Endothelial cell of umbilical vein (primary cell): ENCODE measurements around the gene IRF2BP1. TPM values are rescaled to one million over a fixed set of nuclear protein-coding genes. Genes with fewer than 3 reads are reported as not detected.

Experiments
- BruUV-seq: library from RNA; stranded (reverse); fragments of 400-500 nt; replicated peaks from 2 replicates; lab custom pipeline; 2021; lab: Mats Ljungman, UMichigan
- CTCF ChIA-PET: fragments of 300-600, 350-600 bp; sonication (Branson Sonifier 250); formaldehyde crosslinking; loops from one replicate; lab custom pipeline; 2021; ENCODE audit warnings: antibody characterized with exemption, inconsistent platforms; lab: Charles Lee
- POLR2A ChIA-PET: fragments of 300-600, 350-600 bp; sonication (Branson Sonifier 250); formaldehyde crosslinking; loops from one replicate; lab custom pipeline; 2021; ENCODE audit warnings: antibody characterized with exemption, inconsistent platforms; lab: Charles Lee
- DNase-seq: peaks from one replicate; pipeline ENCODE4 v3.0.0-alpha.2; 2011; ENCODE audit warnings: low read depth, low spot score
- FAIRE-seq: peaks from 2 replicates; lab custom pipeline; 2011; peaks lifted over from hg19 to GRCh38; lab: Jason Lieb, UNC
- H2AFZ ChIP-seq: 2 replicates; pipeline ENCODE4 v1.6.0; 2012; ENCODE audit warnings: low read depth, low read length, control low read depth, inconsistent platforms
- H3K27ac ChIP-seq: 2 replicates; pipeline ENCODE4 v1.5.1; 2011; ENCODE audit warnings: low read depth, mild to moderate bottlenecking, control low read depth, low read length, moderate library complexity; ENCODE audit not compliant: insufficient read depth
- H3K27me3 ChIP-seq, 2 experiments: 2 replicates each; pipeline versions ENCODE4 v1.6.0 to v1.6.1; 2011; ENCODE audit warnings: low read length in 2 of 2, mixed read lengths in 1 of 2; ENCODE audit not compliant: control insufficient read depth in 2 of 2, insufficient read depth in 2 of 2
- H3K36me3 ChIP-seq, 2 experiments: 2 replicates in 1 of 2; 3 replicates in 1 of 2; pipeline ENCODE4 v1.5.1; 2011; ENCODE audit warnings: low read length in 2 of 2, mild to moderate bottlenecking in 1 of 2, moderate library complexity in 1 of 2; ENCODE audit not compliant: control insufficient read depth in 2 of 2, insufficient read depth in 2 of 2; ENCODE audit errors: extremely low read depth in 1 of 2
- H3K4me1 ChIP-seq: 3 replicates; pipeline ENCODE4 v1.5.1; 2011; ENCODE audit warnings: mild to moderate bottlenecking, low read length; ENCODE audit not compliant: control insufficient read depth, insufficient read depth; ENCODE audit errors: extremely low read depth
- H3K4me2 ChIP-seq: 2 replicates; pipeline ENCODE4 v1.6.1; 2011; ENCODE audit warnings: low read length, control low read depth, mixed read lengths; ENCODE audit not compliant: insufficient read depth
- H3K4me3 ChIP-seq, 3 experiments: fragments of 200-600 bp in 1 of 3; sonication (generic), shearing (Covaris generic) in 1 of 3; replicated peaks in 1 of 3; 2 replicates each; pipeline ENCODE4 v1.5.1; 2011 to 2016; ENCODE audit warnings: control low read depth in 3 of 3, low read length in 3 of 3, mild to moderate bottlenecking in 2 of 3, inconsistent platforms in 1 of 3, low read depth in 1 of 3, moderate library complexity in 1 of 3; ENCODE audit not compliant: insufficient read depth in 1 of 3
- H3K79me2 ChIP-seq: 2 replicates; pipeline ENCODE4 v1.6.0; 2012; ENCODE audit warnings: low read length, inconsistent platforms; ENCODE audit not compliant: control insufficient read depth, insufficient read depth
- H3K9ac ChIP-seq: replicated peaks from 2 replicates; pipeline ENCODE3; 2011; ENCODE audit warnings: low read length, control low read depth; ENCODE audit not compliant: insufficient read depth; ENCODE audit errors: extremely low read depth
- H3K9me1 ChIP-seq: replicated peaks from 3 replicates; pipeline ENCODE4 v1.6.0; 2011; ENCODE audit warnings: mild to moderate bottlenecking, low read length; ENCODE audit not compliant: control insufficient read depth, insufficient read depth; ENCODE audit errors: extremely low read depth
- H3K9me3 ChIP-seq: replicated peaks from 2 replicates; pipeline ENCODE4 v1.5.1; 2012; ENCODE audit warnings: low read length, inconsistent platforms; ENCODE audit not compliant: control insufficient read depth, insufficient read depth
- H4K20me1 ChIP-seq: replicated peaks from 2 replicates; pipeline ENCODE3; 2011; ENCODE audit warnings: mild to moderate bottlenecking, low read length; ENCODE audit not compliant: control insufficient read depth, insufficient read depth; ENCODE audit errors: extremely low read depth
- CTCF ChIP-seq, 2 donors: IDR thresholded peaks; 1 replicate in 1 of 2; 2 replicates in 1 of 2; pipeline ENCODE4 v1.5.1; 2011; ENCODE audit warnings: low read length in 2 of 2, mild to moderate bottlenecking in 2 of 2, moderate library complexity in 2 of 2, control low read depth in 1 of 2, inconsistent platforms in 1 of 2, low read depth in 1 of 2; ENCODE audit not compliant: insufficient read depth in 1 of 2; ENCODE audit errors: extremely low read depth in 1 of 2
- EZH2 ChIP-seq: IDR thresholded peaks from 2 replicates; pipeline ENCODE4 v1.6.1; 2012; ENCODE audit warnings: borderline replicate concordance, low read depth, mild to moderate bottlenecking, moderate library complexity, low read length, inconsistent platforms; ENCODE audit not compliant: severe bottlenecking
- FOS ChIP-seq: IDR thresholded peaks from 2 replicates; pipeline ENCODE4 v1.6.1; 2011; ENCODE audit warnings: mild to moderate bottlenecking, low read length, moderate library complexity, borderline replicate concordance; ENCODE audit not compliant: insufficient read depth
- POLR2AphosphoS5 ChIP-seq: IDR thresholded peaks from 2 replicates; pipeline ENCODE4 v1.6.1; 2012; ENCODE audit warnings: low read depth, mild to moderate bottlenecking, control low read depth, low read length, moderate library complexity; ENCODE audit not compliant: insufficient read depth
- dilution Hi-C: fragments of 300-500 bp; cut with MboI; formaldehyde crosslinking; loops from one replicate; pipeline ENCODE4 v1.15.0; 2019; ENCODE audit warnings: low sequenced_read_pairs; ENCODE audit not compliant: extremely low pct_ligation_motif_present
- intact Hi-C: fragments of 100-400 bp; cut with micrococcal nuclease; formaldehyde crosslinking; loops from one replicate; pipeline ENCODE4 v1.10.0; 2022
- polyA plus RNA-seq, 4 experiments: library from polyadenylated mRNA; depleted of rRNA in 3 of 4; stranded (reverse) in 3 of 4; unstranded in 1 of 4; fragments of >200 nt; gene quantifications; 2 replicates each; pipeline versions ENCODE4 v1.2.1 to v1.2.3, GENCODE V29; 2011 to 2012; ENCODE audit warnings: missing spikeins in 1 of 4
- total RNA-seq: library from RNA; stranded (reverse); gene quantifications from 2 replicates; pipeline ENCODE4 v1.2.3, GENCODE V29; 2021

Gene IRF2BP1
- total and polyA plus RNA-seq, 2 donors (not counting 3 experiments of a cell fraction or from before 2014, with no cell fraction given), result 12.3 to 17.5 TPM

- H3K4me2 ChIP-seq, result no peak overlapping the region
- H3K4me3 ChIP-seq, result no peak overlapping the region
- DNase-seq, result no peak
- intact Hi-C loops, result no loop called here
- no peaks in the 10 kb centered on the region for H3K27me3 ChIP-seq
- FAIRE-seq, result peak; percentile 24
- H3K9me3 ChIP-seq, result no peaks in the 10 kb centered on the region
- no peak overlapping the region for H3K9ac ChIP-seq
- H3K27ac ChIP-seq, result no peak overlapping the region
- peaks cover 12% of the 10 kb centered on the region for H3K79me2 ChIP-seq
- H3K36me3 ChIP-seq, result peaks cover 39 to 54% of the 10 kb centered on the region in 2 experiments
- no TSS peak for BruUV-seq
- CTCF ChIA-PET, result no interaction called here
- no peak for TF ChIP-seq EZH2
- TF ChIP-seq FOS, result no peak
- TF ChIP-seq CTCF (IDR thresholded peaks at IDR 0.05; ENCODE audit: extremely low read depth in 1 of 2, insufficient read depth in 1 of 2, low read depth in 1 of 2, low read length in 2 of 2), result no peak
- H3K4me1 ChIP-seq, result no peaks in the 10 kb centered on the region
- POLR2A ChIA-PET, result no interaction called here
- no peaks in the 10 kb centered on the region for H3K9me1 ChIP-seq
- H4K20me1 ChIP-seq, result no peaks in the 10 kb centered on the region
- H2AFZ ChIP-seq, result no peak overlapping the region
- dilution Hi-C loops, result no loop called here
These were observed 33.7 kb downstream of the IRF2BP1 start for GRCh38 chr19:45852145-45852750.

- Histone ChIP-seq H3K9me1 (no peaks in the 10 kb centered on the region), H3K4me2 (no peak overlapping the region), H3K4me1 (no peaks in the 10 kb centered on the region), H3K4me3 (no peak overlapping the region), H3K9me3 (no peaks in the 10 kb centered on the region), H2AFZ (no peak overlapping the region), H3K36me3 (peaks cover 38 to 54% of the 10 kb centered on the region in 2 experiments), H3K79me2 (no peaks in the 10 kb centered on the region), H3K27ac (no peak overlapping the region), H4K20me1 (no peaks in the 10 kb centered on the region), H3K9ac (no peak overlapping the region), H3K27me3 (no peaks in the 10 kb centered on the region)
- FAIRE-seq (no peak), DNase-seq (no peak)
- no TSS peak for BruUV-seq
- dilution Hi-C loops, result no loop called here
- no peak for TF ChIP-seq POLR2AphosphoS5
- peak in 1 of 2 donors; percentile 22 for TF ChIP-seq CTCF (IDR thresholded peaks at IDR 0.05; ENCODE audit: extremely low read depth in 1 of 2, insufficient read depth in 1 of 2, low read depth in 1 of 2, low read length in 2 of 2)
- intact Hi-C loops, result no loop called here
- ChIA-PET CTCF (interaction anchor here (1.0 to 2.4 kb wide), 2 partner anchors 31 to 32 kb away, joined by 3 to 10 read pairs; no protein-coding TSS in a partner anchor), POLR2A (no interaction called here)
These were observed 37.0 kb downstream of the IRF2BP1 start for GRCh38 chr19:45848922-45849321.
